Skin of body (tissue), 2 donors: ENCODE data around the gene IGFBP2. TPM values are rescaled to one million over a fixed set of nuclear protein-coding genes. Genes with fewer than 3 reads are reported as not detected.

Source experiments
- DNase-seq: peaks from one replicate; lab custom pipeline; 2025; lab: John Stamatoyannopoulos, UW
- total RNA-seq: library from RNA; depleted of rRNA; stranded (reverse); fragments of >200 nt; gene quantifications from one replicate; pipeline ENCODE4 v1.2.3, GENCODE V29; 2014

The IGFBP2 gene
- total RNA-seq, 1 donor from 2014 or later, result 80.0 TPM

DNA sequence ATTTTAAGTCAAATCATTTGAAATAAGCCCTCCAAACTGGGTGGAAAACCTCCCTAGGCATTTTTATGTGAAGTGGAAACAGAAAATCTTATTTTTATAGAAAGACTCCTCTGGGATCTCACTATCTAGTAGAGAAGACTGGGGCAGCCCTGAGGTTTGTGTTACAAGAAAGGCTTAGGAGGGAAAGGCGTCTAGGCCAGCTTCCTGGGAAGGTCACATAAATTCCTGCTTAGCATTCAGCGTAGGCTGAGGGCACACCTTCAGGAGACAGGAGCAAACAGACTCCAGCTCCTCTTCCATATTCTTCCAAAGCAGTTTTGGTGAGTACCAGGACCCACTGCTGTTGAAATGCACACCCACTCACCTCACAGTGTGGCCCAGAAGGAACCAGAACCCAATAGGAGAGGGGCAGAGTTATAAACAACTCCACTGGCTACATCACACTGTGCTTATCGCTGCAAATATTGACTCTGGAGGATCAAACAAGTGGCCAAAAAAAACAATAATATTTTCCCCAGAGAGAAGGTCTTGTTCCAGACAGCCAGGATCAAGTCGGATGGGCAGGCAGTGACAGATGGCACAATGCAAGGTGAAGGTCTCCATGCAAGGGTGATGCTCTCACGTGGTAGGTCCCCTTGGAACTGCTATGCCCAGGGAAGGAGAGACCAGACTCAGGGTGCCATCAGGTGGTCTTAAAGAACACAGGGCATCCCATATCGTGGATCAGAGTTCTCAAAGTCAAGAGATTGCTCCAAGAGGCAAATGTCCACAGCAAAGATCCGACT is 17.7 kb upstream of the IGFBP2 start:
- DNase-seq, result no peak

DNA sequence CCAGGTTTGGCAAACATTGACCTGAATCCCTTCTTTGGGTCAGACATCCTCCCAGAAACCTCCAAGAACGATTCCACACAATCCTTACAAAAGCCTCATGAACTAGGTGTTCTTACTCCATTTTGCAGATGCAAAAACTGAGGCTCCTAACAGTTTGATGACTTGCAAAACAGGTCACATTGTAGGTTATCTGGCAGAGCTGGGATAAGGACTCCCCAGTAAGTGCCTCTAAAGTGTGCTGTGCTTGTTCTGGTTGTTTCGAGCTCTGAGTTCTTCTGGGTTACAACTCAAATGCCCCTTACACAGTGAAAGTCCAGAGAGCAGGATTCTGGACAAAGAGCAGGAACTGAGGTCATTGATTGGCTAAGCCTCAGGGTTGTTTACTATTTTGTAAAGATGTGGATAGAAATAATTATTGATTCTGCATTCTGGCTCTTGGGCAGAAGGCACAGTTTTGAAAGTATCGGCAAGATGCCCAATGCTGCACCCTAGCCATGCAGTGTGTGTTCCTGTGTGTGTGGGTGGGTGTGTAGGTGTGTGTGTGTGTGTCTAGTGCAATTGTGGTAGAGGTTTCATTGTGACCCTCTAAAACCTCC is 17.0 kb upstream of the IGFBP2 start:
- no peak for DNase-seq

DNA sequence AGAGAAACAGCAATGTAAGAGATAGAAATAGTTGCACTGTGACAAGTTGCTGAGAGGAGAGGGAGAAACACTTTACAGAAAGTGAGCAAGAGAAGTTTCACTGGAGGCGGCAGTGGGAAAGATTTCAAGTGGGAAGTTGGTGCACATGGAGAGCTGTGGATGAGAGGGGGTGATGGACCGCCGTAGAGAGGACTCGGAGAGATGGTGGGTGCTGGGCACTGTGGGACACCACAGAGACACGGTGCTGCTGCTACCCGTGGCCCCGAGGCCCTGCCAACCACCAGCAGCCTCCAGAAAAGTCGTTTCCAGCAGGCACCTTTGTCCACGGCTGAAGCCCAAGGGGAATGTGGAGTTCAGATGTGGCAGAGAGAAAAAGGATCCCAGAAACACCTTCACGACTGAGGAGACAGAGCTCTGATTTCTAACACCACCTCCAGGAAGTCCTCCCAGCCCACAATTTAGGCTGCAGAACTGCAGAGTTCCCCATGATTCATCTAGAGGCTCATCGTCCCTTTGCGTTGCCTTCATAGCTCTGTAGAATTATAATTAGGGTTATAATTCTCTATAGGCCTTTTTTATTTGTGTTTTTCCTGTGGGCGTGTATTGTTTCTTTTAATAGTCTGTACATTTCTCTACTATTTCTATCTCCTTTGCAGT is 15.9 kb upstream of the IGFBP2 start:
- no peak for DNase-seq

DNA sequence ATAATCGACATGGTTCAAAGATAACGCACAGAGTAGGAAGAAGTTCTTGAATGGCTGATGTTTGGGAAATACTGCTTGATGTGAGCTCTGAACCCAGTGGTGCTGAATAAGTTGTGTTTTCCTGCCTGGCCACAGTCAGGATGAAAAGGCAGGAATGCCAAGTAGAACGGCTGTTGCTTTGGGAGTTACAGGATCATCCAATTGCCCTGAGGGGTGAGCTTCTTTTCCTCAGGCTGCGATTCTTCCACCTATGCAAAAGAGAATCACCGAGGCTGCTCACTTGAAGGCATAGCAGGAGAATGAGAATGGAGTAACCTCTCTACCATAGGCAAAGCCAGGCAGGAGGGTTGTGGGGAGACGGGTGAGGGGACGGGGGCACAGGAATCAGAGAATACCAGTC is 14.4 kb upstream of the IGFBP2 start:
- no peak for DNase-seq

DNA sequence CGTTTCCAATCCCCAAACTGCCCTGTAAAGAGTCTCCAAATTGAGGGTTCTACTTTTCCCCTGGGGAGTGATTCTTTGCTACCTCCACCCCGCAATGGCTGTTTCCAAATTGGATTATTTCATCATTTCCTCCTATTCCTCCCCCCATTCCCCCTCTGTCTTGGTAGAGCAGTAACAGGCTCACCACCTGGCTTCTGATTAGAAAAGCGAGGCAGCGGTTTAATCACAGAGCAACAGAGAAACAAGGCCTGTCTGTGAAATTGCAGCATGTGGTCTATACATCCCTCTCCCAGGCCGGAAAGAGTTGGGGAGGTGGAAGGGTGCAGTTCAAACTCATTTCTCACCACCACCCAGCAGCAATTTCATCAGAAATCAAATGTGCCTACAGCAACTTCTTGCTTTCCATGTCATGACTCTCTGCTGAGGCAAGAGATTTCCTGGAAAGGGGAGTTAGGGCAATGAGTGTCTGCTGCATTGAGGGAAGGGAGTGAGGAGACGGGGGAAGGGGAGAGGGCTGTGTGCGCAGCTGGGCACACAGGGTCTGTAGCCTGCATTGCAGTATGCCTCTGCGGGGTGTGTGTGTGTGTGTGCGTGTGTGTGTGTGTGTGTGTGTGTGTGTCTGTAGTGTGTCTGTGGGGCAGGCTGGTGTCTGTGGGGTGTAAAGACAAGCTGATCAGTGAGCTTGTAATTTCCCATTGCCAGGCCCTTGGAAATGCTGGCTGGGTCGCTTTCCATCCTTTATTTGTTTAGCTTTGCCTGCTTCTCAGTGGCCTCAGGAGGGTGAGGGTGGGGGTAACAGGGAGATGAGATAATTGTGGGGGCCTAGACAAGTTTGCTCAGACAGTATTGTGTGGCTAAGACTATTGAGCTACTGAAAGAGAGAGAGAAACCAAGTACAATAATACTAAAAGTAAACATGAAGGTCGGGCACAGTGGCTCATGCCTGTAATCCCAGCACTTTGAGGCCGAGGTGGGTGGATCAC is 13.5 kb upstream of the IGFBP2 start:
- DNase-seq, result peak; percentile 12

DNA sequence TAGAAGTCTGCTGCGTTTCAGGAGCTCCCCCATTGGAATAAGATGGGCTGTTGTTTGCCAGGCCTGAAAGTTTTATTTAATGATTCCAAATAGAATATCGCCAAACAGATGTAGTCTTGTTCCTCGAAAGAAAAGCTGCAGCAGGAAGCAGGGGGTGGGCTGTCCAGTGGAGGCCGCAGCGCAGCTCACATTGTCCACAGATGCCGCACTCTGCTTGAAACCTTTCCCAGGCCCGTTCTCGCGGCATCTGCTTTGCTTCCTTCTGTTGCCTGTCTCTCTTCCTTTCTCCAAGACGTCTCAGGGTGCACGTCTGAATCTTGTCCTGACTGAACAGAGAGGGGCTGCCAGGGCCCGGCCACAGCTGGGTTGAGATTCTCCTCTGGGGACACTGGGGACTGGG is 12.4 kb upstream of the IGFBP2 start:
- peak; percentile 89 for DNase-seq

DNA sequence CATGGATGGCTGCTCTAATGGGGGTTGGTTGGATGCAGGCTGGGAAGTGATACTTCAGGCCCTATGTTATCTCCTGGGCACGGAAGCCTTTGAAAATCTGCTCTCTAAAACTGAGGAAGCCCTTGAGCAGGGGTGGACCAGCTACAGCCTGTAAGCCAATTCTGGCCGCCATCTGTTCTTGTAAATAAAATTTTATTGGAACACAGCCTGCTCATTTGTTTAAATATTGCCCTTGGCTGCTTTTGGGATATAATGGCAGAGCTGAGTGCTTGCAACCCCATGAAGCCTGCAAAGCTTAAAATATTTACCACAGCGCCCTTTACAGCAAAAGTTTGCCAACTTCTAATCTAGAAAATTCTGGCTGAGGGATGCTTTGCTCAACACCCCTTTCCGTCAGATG is 11.9 kb upstream of the IGFBP2 start:
- peak; percentile 20 for DNase-seq

DNA sequence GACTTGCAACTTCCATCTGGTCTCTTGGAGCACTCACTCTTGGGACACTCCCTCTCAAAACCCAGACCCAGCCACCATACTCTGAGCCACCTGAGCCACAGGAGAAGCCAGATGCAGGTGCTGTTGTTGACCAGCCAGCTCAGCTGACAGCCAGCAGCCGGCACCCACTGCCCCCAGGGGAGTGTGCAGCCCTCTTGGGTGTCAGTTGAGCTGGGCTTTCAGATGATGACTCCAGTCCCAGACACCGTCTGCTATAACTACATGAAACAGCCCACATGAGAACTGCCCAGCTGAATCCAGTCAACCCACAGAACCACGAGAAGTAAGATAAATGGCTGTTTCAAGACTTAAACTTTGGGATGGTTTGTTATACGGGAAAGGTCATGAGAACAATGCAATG is 10.7 kb upstream of the IGFBP2 start:
- DNase-seq, result no peak

DNA sequence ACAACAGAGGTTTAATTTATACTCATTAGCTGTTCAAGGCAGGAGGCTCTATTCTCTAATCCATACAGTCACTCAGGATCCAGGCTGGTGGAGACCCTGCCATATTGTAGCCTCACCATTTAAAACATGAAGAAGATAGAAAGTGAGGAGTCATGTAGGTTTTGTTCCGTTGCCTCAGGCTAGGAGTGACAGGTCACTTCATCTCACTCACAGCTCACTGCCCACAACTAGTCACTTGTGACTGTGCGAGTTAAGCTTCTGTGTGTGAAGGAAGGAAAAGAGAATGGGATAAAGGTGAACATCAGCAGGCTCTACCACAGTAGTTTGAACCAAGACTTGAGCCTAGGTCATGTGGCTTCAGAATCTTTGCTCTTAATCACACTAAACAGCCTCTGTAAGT is 9.0 kb upstream of the IGFBP2 start:
- DNase-seq, result no peak

DNA sequence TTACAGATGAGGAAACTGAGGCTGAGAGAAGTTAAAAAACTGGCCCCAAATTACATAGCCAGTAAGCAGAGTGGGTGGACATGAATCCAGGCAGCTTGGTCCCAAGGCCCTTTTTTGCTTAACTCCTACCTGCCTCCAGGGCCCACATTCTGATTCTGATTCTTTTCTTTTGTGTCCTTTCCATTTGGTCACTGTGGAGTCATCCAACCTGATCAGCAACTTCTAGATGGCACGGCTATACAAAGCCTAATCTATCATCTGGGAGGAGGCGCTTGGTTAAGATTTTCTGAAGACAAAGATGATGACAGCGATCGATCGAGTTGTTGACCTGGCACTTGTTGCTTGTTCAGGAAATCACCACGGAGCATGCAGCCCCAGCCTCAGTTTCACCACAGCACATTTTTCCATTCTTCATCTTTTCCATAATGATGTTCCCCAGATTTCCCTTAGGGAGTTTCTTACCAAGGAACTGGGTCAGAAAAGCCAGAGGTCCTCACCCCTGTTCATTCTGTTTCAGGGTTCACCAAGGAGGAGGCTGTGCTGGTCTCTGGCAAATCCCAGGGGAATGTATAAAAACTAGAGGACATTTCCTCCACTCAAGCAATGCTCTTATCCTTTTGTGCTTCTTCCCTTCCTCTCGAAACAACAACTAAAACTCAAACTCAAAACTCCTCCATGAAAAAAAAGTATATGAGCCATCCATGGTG is 6.9 kb upstream of the IGFBP2 start:
- no peak for DNase-seq

DNA sequence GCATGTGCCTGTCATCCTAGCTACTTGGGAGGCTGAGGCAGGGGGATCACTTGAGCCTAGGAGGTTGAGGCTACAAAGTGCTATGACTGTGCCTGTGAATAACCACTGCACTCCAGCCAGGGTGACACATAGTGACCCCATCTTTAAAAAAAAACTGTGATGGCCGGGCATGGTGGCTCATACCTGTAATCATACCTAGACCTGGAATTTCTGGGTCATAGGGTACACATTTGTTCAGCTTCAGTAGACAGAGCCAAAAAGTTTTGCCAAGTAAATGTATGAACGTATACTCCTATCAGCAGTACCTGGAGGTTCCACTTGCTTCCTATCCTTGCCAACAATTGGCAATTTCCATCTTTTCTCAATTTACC is 6.4 kb upstream of the IGFBP2 start:
- no peak for DNase-seq

DNA sequence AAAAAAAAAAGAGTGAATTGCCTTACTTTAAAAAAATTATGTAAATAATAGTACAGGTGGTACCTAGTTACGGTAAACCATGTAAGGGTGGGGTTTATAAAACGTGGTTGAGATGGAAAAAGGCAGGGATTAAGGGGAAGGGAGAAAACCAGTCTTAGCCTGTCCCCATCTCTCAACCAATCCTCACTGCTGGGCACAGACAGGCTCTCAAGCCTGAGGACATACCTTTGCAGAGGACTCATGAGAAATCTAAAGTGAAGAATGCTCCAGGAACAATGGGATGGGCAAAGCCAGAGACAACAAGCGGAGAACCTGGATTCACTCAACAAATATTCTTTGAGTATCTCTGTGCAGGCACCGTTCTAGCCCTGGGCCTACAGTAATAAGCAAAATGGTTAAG is 3.4 kb upstream of the IGFBP2 start:
- DNase-seq, result no peak

DNA sequence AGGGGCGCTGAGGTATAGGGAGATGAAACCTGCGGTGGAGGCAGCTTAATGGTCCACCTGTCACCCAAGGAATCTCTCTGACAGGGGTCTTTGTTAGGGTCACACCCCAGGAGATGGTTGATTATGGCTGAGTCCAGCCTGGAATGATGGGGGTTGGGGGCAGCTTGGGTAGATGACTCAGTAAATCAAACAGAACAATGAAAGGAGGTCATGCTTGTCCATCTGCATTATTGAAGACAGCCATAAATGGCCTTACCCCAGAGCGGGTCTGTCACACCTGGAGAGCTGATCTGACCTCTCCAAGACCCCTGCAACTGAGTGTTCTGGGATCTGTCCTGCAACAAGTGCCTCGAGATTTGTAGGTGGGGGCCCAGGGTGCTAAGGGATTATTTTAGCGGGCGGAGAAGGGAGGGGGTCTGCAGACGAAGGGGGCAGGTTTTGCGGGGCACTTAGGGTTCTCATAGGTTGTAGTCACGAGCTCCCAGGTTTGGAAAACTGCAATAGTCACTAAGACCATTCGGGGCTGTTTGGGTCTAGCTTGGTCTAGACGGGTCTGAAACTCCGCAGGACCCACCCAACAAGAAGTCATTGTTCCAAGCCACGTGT is 771 bp upstream of the IGFBP2 start:
- no peak for DNase-seq

DNA sequence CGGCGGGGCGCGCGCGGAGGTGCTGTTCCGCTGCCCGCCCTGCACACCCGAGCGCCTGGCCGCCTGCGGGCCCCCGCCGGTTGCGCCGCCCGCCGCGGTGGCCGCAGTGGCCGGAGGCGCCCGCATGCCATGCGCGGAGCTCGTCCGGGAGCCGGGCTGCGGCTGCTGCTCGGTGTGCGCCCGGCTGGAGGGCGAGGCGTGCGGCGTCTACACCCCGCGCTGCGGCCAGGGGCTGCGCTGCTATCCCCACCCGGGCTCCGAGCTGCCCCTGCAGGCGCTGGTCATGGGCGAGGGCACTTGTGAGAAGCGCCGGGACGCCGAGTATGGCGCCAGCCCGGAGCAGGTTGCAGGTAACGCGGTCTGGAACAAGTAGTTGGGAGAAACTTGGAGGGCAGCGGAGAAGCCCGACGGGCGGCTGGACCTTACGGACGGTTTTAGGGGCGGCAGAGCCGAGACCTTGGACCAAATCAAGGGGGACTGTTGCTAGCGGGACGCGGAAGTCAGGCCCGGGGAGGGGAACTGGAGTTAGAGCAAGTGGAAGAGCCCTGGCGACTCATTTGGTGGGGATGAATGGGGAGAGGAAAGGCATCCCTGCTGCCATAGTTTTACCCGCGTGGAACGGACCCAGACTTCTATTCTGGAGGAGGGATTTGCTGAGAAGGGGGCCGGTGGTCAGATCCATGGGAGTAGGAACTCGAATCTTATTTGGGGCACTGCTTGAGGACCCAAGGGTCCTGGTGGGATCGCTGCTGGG is 573 bp downstream of the IGFBP2 start:
- no peak for DNase-seq

DNA sequence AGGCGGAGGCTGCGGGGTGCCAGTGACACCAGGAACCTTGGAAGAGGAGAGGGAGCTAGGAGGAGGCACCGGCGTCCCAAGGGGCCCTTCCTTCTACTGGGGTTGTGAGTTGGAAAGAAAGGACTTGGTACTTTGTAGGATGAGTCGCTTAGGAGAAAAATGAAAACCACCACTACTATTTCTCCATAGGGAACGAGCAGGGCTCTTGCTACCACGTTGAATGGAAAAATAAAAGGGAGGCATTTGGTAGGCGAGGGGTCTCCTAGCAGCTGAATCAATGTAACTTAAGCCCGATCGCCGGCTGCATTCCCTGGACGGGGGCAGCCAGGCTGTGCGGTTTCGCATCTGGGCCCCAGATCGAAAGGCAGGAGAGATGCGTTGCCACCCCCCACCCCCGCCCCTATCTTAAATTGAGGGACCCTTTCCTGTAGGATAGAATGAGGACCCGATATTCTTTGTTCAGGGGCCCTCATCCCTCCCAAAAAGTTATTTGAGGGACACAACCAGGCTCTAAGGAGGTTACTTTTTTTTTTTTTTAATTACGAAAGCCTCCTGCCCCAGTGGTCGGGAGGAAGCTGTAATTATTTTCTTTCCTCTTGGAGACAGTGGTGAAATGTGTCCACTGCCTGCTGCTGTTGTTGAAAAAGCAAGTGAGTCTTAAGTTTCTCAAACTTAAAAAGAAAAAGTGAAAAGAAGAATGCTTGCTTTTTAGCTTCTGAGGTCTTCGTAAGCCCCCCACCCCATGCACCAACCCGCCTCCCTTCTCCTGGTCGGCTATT is 1.3 kb downstream of the IGFBP2 start:
- DNase-seq, result no peak

DNA sequence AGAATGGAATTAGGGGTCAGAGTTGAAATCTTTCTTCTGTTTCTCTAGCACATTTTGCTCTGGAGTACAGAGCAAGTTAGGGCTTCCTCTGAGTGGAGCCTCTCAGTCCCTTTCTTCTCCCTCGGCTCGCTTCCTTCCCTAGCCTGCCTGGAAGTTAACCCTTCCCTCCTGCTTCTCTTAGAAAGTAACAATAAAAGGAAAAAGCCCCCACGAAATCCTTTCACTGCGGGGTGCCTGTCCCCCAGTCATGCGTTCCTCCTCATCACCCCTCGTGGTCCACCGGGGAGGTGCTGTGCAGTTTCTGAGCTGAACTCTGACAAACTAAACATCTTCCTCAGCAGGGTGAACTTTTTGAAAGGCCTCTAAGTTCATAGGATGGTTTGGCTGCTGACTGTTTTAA is 2.0 kb downstream of the IGFBP2 start:
- DNase-seq, result no peak

DNA sequence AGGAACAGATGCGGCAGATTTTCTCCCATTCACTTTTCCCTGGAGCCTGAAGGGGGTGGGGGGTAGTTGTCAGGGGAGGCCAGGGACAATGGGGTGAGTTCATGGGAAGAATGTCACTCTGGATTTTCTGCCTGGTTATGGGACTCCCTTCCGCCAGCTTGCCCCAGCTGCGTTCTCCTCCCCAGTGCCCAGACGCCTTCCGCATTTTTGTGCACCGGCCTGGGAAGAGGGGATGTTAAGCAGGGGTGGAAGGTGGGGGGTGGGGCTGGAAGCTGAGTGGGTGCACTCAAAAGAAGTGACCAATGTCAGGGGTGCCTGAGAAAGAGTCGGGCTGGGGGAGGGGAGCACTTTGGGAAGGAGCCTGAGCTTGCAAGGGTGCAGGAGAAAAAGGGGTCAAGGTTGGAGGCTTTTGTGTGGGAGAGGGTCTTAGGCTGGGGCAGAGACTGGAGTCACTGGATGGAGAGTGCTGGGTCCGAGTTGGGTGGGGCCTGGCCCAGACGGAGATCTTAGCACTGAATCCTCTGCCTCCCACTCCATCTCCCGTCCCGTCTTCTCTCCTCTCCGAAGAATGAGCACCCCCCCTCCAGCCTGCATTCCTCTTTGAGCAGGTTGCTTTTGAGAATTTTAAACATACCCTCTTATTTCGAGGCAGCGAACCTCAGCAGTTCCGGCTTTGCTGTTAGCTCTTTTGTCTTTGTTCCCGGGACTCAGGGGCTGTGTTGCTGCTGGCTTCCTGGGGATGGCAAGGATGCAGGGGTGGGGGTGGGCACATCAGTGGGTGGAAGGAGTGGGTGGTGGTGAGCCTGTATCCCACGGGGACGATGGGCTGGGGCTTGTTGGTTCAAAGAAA is 2.7 kb downstream of the IGFBP2 start:
- no peak for DNase-seq
